Skin epidermis (tissue), 12 donors: ENCODE measurements around the gene NUP93.
"Not testable (repeated sequence)": the region's sequence is repeated elsewhere in the genome, so short reads cannot be mapped to it uniquely, and the experiment has no call there.

Experiments
- H3K27ac ChIP-seq, 21 experiments: fragments of 200-600 bp; sonication (generic) in 11 of 21; one replicate each; pipeline ENCODE4 v1.5.0; 2020; ENCODE audit warnings: mild to moderate bottlenecking in 3 of 21, inconsistent platforms in 2 of 21, moderate library complexity in 2 of 21
- H3K4me3 ChIP-seq, 7 experiments: fragments of 200-600 bp; sonication (generic) in 2 of 7; one replicate each; pipeline ENCODE4 v1.5.0; 2020; ENCODE audit warnings: inconsistent platforms in 2 of 7, mild to moderate bottlenecking in 2 of 7, moderate library complexity in 1 of 7

Gene NUP93

DNA sequence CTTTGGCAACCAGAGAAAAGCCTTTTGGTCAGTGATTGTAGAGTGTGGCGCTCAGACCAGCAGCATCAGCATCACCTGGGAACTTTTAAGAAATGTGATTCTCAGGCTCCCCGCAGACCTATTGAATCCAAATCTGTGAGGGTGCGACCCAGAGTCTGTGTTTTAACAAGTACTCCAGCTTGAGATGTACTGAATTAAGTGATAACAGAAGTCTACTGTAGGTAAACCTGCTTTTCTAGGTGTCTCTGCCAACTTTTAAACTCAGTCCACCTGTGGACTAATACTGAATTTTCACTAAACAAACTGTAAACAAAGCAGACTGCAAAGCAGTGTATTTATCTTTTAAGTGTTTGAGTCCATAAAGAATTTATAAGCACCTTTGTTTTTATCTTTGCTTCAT, 43.6 kb downstream of the NUP93 start:
- H3K27ac ChIP-seq = peak overlapping the region in 4 of 21 experiments; percentile 17 to 55 (median 32)
- no peak overlapping the region for H3K4me3 ChIP-seq

DNA sequence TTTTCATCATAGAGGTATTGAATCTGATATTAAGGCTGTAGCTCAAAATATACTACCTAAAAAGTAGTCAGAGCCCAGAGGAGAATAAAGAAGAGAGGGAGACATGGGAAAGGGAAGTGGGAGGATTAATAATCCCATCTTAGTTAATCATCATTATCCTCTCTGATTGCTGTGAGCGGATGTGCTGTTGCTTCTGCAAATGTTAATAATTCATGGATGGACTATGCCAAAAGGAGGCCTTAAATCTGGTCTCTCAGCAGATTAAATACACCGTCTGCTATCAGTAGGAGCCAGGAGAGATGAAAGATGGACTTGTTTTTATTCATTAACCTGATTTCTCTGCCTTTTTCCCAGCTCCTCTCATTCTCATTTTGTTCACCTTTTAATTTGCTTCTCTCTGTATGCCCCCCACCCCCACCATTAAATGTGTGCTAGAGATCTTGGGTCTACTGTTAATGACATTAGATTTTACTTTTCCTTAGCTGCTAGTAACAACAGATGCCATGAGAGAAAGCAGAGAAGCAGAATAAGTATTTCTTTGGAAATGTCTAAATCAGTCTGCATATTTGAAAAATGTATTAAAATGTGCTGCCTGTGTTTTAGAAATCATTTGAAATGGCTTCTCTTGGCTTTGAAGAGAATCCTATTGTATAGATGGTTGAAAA, 44.2 kb downstream of the NUP93 start:
- Histone ChIP-seq H3K4me3 (no peak overlapping the region), H3K27ac (peak overlapping the region in 1 of 21 experiments; percentile 52)

DNA sequence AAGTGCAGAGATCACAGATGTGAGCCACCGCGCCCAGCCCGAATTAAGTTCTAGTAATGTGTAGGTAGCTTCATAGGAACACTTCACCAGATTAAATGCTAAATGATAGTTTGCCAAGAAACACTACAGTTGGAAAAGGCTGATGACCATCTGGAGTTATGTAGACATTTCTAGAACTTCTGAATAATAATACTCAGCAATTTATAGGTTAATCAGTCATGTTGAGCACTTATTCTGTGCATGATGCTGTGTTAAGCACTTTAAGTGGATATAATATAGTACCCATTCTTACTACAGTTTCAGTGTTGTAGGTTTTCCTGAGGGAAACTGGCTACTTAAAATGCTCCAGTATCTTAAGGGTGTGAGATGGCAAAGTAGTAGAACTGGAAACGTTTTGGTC, 45.2 kb downstream of the NUP93 start:
- Histone ChIP-seq H3K27ac (no peak overlapping the region), H3K4me3 (no peak overlapping the region)

DNA sequence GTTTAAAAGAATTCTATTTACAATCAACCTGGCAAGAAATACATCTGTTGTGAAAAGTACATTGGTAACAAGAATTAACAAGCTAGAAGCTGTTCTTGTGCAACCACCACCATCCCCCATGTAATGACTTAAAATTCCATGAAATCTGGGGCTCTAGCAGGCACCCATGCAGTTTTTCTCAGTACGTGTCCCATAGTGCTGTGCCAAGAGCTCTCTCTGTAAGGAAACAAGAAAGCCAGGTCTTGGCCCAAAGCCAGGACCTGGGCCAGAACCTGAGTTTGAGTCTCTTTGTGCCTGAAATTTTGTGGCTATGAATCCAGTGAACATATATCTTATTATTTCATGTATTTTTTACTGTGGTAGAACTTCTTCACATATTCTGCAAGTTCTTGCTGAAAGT, 46.6 kb downstream of the NUP93 start:
- Histone ChIP-seq H3K27ac (peak overlapping the region in 3 of 21 experiments; percentile 31 to 40 (median 37)), H3K4me3 (no peak overlapping the region)

DNA sequence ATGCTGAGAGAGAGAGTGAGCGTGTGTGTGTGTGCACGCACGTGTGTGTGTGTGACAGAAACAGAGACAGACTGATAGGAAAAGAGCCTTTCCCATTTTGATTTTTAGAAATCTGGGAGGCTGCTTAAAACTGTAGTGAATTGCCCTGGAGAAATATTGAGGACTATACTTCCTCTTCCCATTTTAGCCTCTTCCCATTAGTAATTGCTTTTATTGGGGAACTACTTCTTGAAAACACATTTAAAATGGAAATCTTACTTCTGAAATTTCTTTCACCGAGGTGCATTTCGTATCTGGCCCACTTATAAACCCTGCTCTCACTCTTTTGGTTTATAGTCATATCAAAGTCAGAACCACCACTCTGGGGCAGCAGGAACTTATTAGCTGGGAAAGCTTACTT, 47.1 kb downstream of the NUP93 start:
- H3K27ac ChIP-seq = peak overlapping the region in 6 of 21 experiments; percentile 2 to 37 (median 14)
- no peak overlapping the region for H3K4me3 ChIP-seq

DNA sequence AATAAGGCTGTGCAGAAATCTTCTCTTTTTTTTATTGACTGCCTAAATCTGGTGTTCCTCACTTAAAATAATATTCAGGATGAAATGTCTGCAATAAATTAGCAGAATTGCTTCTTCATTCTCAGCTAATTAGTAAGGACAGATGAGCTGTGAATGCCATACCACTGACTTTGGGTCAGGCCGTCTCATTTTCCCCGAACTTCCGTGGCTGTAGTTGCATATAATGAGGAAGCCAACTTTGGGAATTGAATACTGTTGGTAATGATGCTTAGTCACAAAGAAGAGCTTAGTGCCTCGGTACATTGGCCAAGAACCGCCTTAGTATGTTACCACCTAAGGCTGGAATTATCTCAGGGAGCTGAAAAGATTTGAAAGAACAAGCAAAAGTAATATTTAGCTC, 47.6 kb downstream of the NUP93 start:
- peak overlapping the region in 6 of 21 experiments; percentile 2 to 37 (median 23) for H3K27ac ChIP-seq
- no peak overlapping the region for H3K4me3 ChIP-seq

DNA sequence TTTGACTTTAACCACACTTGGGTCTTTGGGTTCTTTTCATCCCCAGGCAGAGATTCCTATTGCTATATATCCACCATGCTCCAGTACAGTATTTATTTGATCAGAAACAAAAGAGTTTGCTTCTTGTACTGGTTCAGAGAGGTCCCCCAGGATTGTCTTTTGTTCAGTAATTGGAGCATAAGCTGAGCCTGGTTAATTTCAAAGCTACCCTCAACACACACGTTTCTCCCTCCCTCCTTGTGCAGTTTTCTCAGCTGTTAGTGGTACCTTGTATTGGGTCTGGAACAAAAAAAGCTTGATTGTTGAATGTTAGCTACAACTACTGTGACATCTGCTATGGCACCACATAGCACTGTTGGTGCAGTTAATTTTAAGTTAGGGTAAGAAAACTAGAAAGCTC, 50.0 kb downstream of the NUP93 start:
- Histone ChIP-seq H3K27ac (no peak overlapping the region), H3K4me3 (no peak overlapping the region)

DNA sequence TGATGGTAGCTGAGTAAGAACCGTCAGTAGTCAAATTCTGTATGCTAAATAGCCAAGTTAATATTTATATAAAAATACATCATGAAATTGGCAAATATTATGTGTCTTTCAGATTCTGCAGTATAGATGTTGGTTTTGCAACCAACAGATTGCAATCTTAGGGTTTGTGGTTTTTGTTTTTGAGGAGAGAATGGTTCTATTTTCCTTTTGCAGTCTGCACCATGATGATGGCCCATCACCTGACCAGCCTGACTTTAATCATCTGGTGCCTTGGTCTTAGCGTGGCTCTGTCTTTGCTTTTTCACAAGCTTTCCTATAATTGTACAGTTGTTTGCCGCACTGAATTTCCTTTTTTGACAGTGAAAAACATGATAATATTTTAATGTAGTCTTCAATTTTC, 50.7 kb downstream of the NUP93 start:
- Histone ChIP-seq H3K27ac (no peak overlapping the region), H3K4me3 (no peak overlapping the region)

DNA sequence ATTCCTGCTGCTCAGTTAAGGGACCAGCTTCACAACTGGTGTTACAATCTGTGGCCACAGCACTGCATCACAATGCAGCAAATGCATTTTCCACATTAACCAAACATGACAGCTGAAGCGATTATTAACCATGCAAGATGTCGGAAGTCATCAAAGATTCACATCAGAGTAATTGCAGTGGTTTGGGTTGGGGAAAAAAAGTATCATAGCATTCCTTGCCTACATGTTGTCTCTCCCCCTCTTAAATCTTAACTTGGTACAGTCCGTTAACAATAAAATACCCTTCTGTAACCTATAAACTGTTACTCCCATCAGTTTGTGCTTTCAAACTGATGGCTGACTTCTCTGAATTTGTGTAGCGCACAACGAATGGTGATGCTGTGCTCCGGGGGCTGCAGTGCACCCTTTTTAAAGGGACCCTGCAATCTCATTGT, 51.6 kb downstream of the NUP93 start:
- no peak overlapping the region for H3K4me3 ChIP-seq
- no peak overlapping the region for H3K27ac ChIP-seq

DNA sequence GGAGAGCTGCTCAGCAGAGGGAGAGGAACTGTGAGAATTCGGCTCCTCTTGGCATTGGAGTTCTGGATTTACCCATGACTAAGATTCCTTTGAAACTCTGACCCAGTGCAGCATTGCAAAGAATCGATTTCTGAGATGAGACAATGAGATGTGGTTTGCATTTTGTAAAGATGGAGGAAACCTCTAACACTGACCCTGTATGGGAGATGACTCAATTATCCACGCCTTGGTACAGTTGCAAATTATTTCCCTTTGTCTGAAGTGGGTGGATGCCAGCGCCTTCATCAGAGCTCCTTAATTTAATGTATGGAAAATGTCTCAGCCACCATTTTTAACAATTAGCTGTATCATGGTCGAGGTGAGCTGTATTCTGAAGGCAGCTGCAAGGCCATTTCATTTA, 53.4 kb downstream of the NUP93 start:
- Histone ChIP-seq H3K4me3 (no peak overlapping the region), H3K27ac (no peak overlapping the region)

DNA sequence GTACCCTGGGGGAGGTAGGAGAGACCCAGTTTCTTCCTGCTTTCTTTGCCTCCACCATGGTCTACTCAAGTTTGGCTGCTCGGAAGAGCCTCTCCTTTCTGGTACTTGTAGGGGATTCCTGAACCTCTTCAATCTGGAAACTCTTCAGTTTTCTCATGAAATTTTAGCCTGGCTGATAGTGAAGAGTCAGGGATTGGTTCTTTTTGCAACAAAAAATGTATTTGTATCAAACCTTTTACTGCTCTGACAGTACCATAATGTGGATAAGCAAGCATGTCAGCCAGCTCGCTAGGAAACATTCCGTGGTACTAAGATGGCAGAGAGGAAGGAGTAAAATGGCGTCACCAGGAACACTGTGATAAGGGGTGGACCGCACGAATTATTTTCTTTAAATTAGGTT, 55.4 kb downstream of the NUP93 start:
- Histone ChIP-seq H3K27ac (no peak overlapping the region), H3K4me3 (no peak overlapping the region)

DNA sequence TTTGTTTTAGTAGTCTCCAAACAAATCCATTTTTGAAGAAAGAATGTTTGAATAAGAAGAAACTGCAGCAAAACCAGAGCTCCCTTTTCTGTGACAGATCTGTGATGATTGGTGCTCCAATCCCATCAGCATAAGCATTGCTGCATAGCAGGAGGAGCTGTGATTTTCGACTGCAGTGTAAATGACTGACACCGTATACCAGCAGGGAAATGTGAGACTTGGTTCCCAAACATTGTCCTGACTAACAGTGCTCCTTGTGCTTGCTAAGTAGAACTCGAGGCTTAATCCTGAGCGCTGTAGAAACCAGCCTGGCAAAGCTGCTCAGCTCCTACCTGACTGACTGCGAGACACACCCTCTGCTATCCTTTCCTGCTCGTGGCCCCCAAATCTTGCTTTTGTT, 57.2 kb downstream of the NUP93 start:
- H3K4me3 ChIP-seq = no peak overlapping the region
- H3K27ac ChIP-seq = no peak overlapping the region

DNA sequence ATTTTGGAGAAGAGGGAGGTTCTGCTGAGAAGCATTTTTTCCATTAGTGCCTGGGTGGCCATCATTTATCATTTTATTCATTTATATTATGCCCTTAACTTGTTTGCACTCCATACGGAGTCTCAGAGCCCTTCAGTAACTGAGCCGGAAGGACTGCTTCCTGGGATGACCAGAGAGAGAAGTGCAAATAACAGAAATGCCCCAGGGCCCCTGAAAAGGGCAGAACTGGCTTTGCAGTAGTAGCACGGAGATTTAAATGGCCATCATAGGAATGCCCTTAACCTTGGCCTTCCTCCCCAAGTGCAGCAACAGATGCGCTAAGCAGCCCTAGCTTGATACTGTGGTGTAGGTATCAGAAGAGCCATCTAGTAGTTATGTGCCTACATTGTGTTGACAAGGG, 58.5 kb downstream of the NUP93 start:
- Histone ChIP-seq H3K4me3 (no peak overlapping the region), H3K27ac (no peak overlapping the region)

DNA sequence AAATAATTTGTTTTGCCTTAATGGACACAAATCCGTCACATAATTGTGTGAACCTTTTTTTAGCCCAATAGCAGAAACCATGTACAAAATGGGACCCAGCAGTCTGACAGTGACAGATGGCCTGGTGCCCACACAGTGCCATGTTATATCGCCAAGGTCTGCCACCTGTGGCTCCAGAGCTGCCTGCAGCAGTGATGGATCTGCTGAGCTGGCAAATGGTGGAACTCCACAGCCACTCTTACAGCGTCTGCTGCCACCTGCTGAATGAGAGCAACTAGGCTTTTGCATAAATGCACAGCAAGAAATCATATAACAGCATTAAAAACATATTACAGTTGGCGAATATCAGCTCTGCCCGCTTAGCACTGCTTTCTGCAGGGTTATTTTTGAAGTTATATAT, 59.4 kb downstream of the NUP93 start:
- Histone ChIP-seq H3K27ac (no peak overlapping the region), H3K4me3 (no peak overlapping the region)

DNA sequence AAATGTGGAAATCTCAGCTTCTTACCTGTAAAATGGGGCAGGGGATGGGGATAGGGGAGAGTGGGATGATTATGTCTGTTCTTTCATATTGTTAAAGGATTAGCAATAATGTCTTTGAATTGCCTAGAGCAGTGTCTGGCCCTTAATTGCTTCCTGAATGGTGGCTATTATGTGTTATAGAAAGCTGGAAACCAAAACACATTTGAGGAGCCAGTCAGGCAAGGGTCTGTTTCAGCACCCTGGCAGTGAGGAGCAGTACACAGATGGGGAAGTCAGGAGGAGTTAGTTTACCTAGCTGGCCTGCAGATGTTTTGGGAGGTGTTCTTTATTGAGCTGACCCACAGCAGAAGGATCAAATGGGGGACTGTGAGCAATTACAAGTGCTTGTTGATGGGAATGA, 63.0 kb downstream of the NUP93 start:
- Histone ChIP-seq H3K4me3 (no peak overlapping the region), H3K27ac (no peak overlapping the region)

DNA sequence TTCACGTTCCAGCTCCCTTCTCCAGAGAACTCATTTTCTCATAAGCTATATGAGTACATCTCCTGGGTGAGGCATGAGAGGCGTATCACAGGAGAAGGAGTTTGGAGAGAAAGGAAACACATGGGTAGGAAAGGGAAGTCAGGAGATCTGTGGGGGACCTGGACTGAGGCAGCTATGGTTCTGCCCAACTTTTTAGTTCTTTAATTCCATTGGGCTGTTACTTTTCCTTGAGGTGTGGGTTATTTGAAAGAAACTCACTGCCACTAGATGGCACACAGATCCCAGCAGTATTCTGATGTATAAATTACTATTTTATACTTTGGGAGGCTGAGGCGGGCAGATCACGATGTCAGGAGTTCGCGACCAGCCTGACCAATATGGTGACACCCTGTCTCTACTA, 63.6 kb downstream of the NUP93 start:
- Histone ChIP-seq H3K27ac (no peak overlapping the region), H3K4me3 (no peak overlapping the region)

DNA sequence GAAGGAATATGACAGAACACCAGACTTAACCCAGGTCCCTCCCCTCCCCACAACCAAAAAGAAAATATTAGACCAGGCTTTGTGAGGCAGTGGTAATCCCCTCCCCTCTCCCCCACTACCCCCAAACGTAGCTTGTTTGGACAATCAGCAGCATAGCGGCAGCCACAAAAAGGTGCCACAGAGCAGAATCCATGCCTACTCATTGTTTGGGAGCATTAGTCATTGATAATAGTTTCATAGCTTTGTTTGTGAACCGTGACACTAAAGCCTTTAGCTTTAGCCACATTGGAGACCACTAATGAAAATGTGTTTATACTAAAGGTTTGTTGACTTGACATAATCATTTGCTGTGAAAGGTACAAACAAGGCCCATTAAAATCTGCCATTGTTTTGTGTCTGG, 65.1 kb downstream of the NUP93 start:
- Histone ChIP-seq H3K27ac (no peak overlapping the region), H3K4me3 (no peak overlapping the region)

DNA sequence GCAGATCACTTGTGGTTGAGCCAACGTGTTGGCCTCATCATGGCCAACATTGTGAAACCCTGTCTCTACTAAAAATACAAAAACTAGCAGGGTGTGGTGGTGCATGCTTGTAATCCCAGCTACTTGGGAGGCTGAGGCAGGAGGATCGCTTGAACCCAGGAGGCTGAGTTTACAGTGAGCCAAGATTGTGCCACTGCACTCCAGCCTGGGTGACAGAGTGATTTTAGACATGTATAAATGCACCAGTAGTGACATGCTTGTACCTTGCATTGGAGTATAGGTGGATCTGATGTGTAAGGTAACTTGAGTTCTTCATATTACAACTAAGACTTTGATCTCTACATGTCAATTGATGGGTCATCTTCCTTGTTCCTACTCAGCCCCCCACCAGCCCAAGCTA, 67.1 kb downstream of the NUP93 start:
- not testable (repeated sequence) for H3K27ac ChIP-seq, H3K4me3 ChIP-seq

DNA sequence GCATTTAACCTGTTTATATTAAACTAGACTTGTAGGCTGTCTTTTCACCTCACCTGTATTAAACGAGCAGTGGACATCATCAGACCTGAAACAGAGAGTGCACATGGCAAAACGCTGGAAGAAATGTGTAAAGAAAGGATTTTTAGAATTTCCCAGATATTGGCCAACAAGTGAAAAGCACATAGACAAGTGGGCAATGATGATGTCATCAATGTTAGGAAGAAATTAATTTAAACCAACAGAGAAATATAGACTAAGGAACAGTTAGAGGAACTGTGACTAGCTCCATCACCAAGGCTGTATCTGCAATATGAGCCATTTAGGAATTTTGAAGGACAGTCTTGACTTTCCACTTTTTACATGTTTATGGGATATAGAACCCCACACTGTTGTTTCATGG, 67.9 kb downstream of the NUP93 start:
- no peak overlapping the region for H3K27ac ChIP-seq
- no peak overlapping the region for H3K4me3 ChIP-seq

DNA sequence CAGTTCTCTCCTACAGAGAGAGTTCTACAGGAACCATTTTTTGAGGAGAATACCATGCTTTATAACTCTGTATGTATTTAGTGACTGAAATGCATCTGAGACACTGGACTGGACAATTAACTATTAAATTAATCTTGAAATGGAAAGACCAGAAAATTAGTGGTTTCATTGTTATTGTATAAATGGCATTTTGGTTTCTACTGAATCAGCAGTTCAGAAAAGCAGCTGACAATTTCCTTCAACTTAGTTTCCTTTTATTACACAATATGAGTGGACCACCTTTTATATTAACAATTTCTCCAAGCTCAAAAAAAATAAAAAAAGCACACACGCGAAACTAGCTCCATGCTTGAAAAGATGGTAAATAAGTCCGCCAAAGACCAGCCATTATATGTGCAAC, 69.0 kb downstream of the NUP93 start:
- H3K27ac ChIP-seq = no peak overlapping the region
- no peak overlapping the region for H3K4me3 ChIP-seq

DNA sequence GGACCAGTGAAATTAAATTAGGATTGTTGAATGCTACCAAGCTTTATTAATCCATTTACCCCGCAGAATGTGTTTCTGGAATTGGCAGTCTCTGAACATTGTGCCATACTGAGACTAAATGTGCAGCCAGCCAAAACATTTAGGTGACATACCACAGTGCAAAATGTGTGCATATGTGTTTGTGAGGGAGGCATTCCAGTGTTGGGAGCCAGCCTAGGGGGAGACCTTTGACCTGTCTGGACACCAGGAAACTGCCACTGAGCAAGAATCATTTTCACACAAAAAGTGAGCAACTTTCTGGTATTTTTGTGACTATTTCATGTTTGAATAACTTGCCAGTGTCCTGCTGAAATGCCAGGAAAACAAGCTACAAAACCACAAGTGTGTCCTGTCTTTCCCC, 70.4 kb downstream of the NUP93 start:
- Histone ChIP-seq H3K27ac (no peak overlapping the region), H3K4me3 (no peak overlapping the region)

DNA sequence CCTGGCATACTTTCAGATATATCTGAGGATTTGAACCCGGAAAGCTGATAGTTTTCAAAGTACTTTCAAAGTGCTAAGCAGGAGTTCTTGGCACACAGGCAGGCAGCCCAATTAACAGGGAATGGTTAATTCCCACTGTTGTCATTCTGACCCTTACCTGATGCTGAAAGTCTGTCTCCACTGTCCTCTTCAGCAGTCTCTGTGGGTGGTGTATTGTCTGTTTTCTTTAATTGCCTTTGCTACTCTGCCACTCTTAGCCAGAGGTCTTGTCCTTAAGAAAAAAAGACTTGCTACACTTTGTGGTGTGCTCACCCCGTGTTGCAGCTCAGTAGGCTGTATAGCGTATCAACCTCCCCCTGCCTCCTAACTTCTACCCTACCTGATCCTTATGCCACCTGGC, 71.8 kb downstream of the NUP93 start:
- Histone ChIP-seq H3K4me3 (no peak overlapping the region), H3K27ac (no peak overlapping the region)
